CD8-positive, alpha-beta memory T cell (primary cell): ENCODE measurements around the gene CNP. TPM values are rescaled to one million over a fixed set of nuclear protein-coding genes. Genes with fewer than 3 reads are reported as not detected.

ENCODE experiments used
- CTCF ChIA-PET: fragments of 350-600 bp; sonication (Branson Sonifier 250); formaldehyde crosslinking; loops from one replicate; lab custom pipeline; 2021; ENCODE audit warnings: antibody characterized with exemption; lab: Charles Lee
- POLR2A ChIA-PET: fragments of 350-600 bp; sonication (Branson Sonifier 250); formaldehyde crosslinking; loops from one replicate; lab custom pipeline; 2021; ENCODE audit warnings: antibody characterized with exemption; lab: Charles Lee
- DNase-seq, 5 donors: peaks; one replicate each; pipeline versions ENCODE4 v3.0.0 to v3.0.0-alpha.2; 2020 to 2022; ENCODE audit warnings: mixed read lengths in 1 of 5
- H3K27ac ChIP-seq: one replicate; pipeline ENCODE4 v1.7.0; 2013; ENCODE audit warnings: low read depth, mild to moderate bottlenecking, low read length, moderate library complexity
- H3K27me3 ChIP-seq: 2 replicates; pipeline ENCODE4 v1.7.0; 2013; ENCODE audit warnings: low read length, mild to moderate bottlenecking; ENCODE audit not compliant: insufficient read depth, poor library complexity, severe bottlenecking
- H3K36me3 ChIP-seq: 2 replicates; pipeline ENCODE4 v1.7.0; 2013; ENCODE audit warnings: mild to moderate bottlenecking, low read length, moderate library complexity; ENCODE audit not compliant: insufficient read depth
- H3K4me1 ChIP-seq: 2 replicates; pipeline ENCODE4 v1.7.0; 2013; ENCODE audit warnings: mild to moderate bottlenecking, low read length, moderate library complexity; ENCODE audit not compliant: insufficient read depth
- H3K4me3 ChIP-seq: 2 replicates; pipeline ENCODE4 v1.7.0; 2013; ENCODE audit warnings: mild to moderate bottlenecking, low read length
- H3K9me3 ChIP-seq: 2 replicates; pipeline ENCODE4 v1.7.0; 2013; ENCODE audit warnings: mild to moderate bottlenecking, low read length
- H3K27ac Mint-ChIP-seq, 8 donors: one replicate each; pipeline ENCODE4 v1.8.0; 2020 to 2021; ENCODE audit warnings: mixed read lengths in 8 of 8, mild to moderate bottlenecking in 6 of 8, inconsistent platforms in 3 of 8, moderate library complexity in 3 of 8
- H3K27me3 Mint-ChIP-seq, 2 donors: one replicate each; pipeline ENCODE4 v1.8.0; 2020 to 2021; ENCODE audit warnings: mixed read lengths in 2 of 2, mild to moderate bottlenecking in 1 of 2, moderate library complexity in 1 of 2
- H3K36me3 Mint-ChIP-seq, 3 donors: one replicate each; pipeline ENCODE4 v1.8.0; 2020 to 2021; ENCODE audit warnings: mixed read lengths in 3 of 3, inconsistent platforms in 1 of 3, mild to moderate bottlenecking in 1 of 3
- H3K4me1 Mint-ChIP-seq, 3 donors: one replicate each; pipeline ENCODE4 v1.8.0; 2020 to 2021; ENCODE audit warnings: mixed read lengths in 3 of 3, inconsistent platforms in 1 of 3, mild to moderate bottlenecking in 1 of 3
- H3K4me3 Mint-ChIP-seq, 7 donors: one replicate each; pipeline ENCODE4 v1.8.0; 2020 to 2021; ENCODE audit warnings: mixed read lengths in 7 of 7, mild to moderate bottlenecking in 6 of 7, moderate library complexity in 4 of 7, inconsistent platforms in 2 of 7
- H3K9me3 Mint-ChIP-seq, 5 donors: one replicate each; pipeline ENCODE4 v1.8.0; 2020 to 2022; ENCODE audit warnings: mixed read lengths in 5 of 5, mild to moderate bottlenecking in 3 of 5, moderate library complexity in 2 of 5, inconsistent platforms in 1 of 5
- polyA plus RNA-seq: library from polyadenylated mRNA; unstranded; fragments of 300-500 nt; fragmentation: Illumina TruSeq; gene quantifications from one replicate; pipeline ENCODE4 v1.2.3, GENCODE V29; 2021
- total RNA-seq, 2 experiments: library from RNA; stranded (reverse); gene quantifications; one replicate each; pipeline ENCODE4 v1.2.3, GENCODE V29; 2021

CNP gene
- total and polyA plus RNA-seq, 3 experiments from 2014 or later: 35.3 to 71.6 (median 70.3) TPM

DNA sequence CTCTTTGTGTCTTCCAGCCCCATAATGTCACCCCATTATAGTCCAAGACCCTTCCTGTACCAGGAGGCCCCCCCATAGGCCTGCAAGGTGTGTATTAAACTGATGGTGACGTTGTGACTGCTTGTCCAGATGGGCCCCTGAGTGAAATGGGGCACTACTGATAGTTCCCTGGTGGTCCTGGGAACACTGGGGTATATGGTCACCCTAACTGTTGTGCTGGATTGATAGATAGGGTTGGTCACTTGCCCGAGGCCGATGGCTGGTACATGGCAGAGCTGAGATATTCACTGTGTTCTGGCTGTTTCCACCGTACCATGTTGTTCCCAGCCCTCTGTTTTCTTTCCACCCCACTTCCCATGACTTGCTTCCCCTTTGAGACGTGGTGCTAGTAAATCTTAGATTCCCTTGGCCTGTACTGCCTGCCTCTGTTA is 4.3 kb downstream of the CNP start:
- peaks cover 20 to 45% (median 29%) of the 10 kb centered on the region in 3 donors for H3K4me1 Mint-ChIP-seq
- H3K4me3 Mint-ChIP-seq: peak overlapping the region in 1 of 7 donors; percentile 9
- peak overlapping the region in 5 of 8 donors; percentile 31 to 66 (median 51) for H3K27ac Mint-ChIP-seq
- ChIA-PET POLR2A (no interaction called here), CTCF (no interaction called here)
- peaks cover 0 to 60% (median 7%) of the 10 kb centered on the region in 3 donors for H3K36me3 Mint-ChIP-seq
- H3K9me3 ChIP-seq: no peaks in the 10 kb centered on the region
- no peak overlapping the region for H3K4me3 ChIP-seq
- H3K27me3 ChIP-seq: no peaks in the 10 kb centered on the region
- H3K27me3 Mint-ChIP-seq: no peaks in the 10 kb centered on the region
- H3K4me1 ChIP-seq: peaks cover 13% of the 10 kb centered on the region
- no peak for DNase-seq
- H3K9me3 Mint-ChIP-seq: no peaks in the 10 kb centered on the region
- H3K36me3 ChIP-seq: peaks cover 20% of the 10 kb centered on the region
- H3K27ac ChIP-seq: no peak overlapping the region

DNA sequence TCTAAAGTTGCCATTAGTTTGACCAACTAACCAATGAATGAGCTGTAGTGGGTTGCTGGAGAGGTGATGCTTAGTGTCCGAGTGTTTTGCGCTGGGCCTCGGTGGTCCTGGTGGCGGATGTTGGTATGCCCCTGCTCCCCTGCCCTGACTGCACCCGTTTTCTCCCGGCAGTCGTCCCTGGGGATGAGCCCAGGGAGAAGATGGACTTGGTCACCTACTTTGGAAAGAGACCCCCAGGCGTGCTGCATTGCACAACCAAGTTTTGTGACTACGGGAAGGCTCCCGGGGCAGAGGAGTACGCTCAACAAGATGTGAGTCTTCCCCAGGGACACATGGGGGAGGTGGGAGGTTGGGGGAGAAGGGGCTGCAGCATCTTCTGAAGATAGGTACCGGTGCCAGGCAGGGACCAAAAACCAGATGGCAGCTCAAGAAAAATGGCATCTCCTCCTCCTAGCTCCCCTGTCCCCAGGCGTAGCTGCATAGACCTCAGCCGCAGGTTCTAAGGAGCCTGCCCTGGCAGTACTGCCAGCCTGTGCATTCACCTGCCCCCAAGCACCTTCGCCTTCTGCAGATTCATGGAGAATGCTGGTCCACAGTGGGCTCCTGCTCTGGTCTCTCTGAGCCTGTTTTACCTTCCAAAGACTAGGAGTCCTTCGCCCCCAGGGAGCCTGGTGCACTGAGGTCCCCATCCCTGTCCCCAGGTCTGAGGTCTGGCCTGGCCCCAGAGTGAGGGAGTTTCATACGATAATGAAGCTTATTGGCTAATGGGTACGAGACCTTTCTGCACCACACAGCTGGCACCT is 5.3 kb downstream of the CNP start:
- Mint-ChIP-seq H3K36me3 (peaks cover 0 to 69% (median 11%) of the 10 kb centered on the region in 3 donors), H3K27ac (peak overlapping the region in 3 of 8 donors; percentile 0 to 87 (median 5)), H3K27me3 (no peaks in the 10 kb centered on the region), H3K4me1 (peaks cover 19 to 47% (median 33%) of the 10 kb centered on the region in 3 donors), H3K4me3 (peak overlapping the region in 1 of 7 donors; percentile 2), H3K9me3 (no peaks in the 10 kb centered on the region)
- POLR2A ChIA-PET: interaction anchor here (0.5 kb wide), 1 partner anchor 12 kb away, joined by 3 read pairs; no protein-coding TSS in a partner anchor
- peaks cover 27% of the 10 kb centered on the region for H3K36me3 ChIP-seq
- CTCF ChIA-PET: interaction anchor here (1.2 to 1.5 kb wide), 2 partner anchors 9 to 80 kb away, joined by 3 read pairs; no protein-coding TSS in a partner anchor
- no peaks in the 10 kb centered on the region for H3K27me3 ChIP-seq
- no peak overlapping the region for H3K27ac ChIP-seq
- no peak overlapping the region for H3K4me3 ChIP-seq
- H3K4me1 ChIP-seq: peaks cover 13% of the 10 kb centered on the region
- H3K9me3 ChIP-seq: no peaks in the 10 kb centered on the region
- DNase-seq: no peak

DNA sequence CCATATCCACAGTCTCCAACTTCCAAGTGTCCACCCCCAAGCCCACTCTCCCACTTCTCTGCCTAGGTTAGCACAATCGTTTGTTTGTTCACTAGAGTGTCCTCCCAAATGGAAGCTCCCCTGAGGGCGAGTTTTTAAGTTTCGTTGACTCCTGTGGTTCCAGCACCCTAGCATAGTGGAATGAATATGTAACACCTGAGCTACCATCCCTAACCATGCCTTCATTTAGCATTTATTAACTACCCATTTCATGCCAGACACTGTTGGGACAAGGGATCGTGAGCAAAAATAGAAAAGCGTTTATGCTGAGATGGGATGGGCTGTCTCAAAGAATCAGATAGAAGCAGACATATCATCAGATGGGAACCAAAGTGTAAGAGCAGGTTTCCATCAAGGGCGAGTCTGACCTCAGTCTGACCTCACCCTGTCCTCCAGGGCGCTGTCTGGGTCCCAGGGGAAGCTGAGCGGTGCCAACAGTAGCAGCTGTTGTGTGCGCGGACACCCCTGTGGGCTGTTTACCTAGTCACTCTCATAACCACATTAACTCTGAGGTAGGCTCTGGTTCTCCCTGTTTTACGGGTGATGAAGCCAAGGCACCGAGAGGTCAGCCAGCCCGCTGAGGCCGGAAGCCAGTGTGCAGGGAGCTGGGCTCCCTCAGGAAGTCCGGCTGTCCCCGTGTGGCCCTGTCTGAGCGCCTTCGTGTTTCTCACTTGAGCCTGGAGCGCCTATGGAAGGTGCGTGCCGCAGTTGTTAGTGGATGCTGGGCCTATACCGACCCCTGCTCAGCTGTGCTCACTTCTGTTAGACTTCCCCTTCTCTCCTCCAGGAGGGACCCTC is 6.2 kb downstream of the CNP start:
- DNase-seq: no peak
- Mint-ChIP-seq H3K4me3 (peak overlapping the region in 1 of 7 donors; percentile 2), H3K27ac (peak overlapping the region in 4 of 8 donors; percentile 5 to 87 (median 70)), H3K27me3 (no peaks in the 10 kb centered on the region), H3K9me3 (no peaks in the 10 kb centered on the region), H3K4me1 (peaks cover 12 to 40% (median 35%) of the 10 kb centered on the region in 3 donors), H3K36me3 (peaks cover 0 to 77% (median 14%) of the 10 kb centered on the region in 3 donors)
- H3K36me3 ChIP-seq: peaks cover 36% of the 10 kb centered on the region
- H3K27ac ChIP-seq: no peak overlapping the region
- no peaks in the 10 kb centered on the region for H3K27me3 ChIP-seq
- H3K4me1 ChIP-seq: peaks cover 6% of the 10 kb centered on the region
- ChIA-PET CTCF (interaction anchor here (1.2 to 1.5 kb wide), 3 partner anchors 10 to 79 kb away, joined by 3 read pairs; partner anchors contain the start of gene DNAJC7), POLR2A (interaction anchor here (0.5 kb wide), 1 partner anchor 11 kb away, joined by 3 read pairs; no protein-coding TSS in a partner anchor)
- no peak overlapping the region for H3K4me3 ChIP-seq
- H3K9me3 ChIP-seq: no peaks in the 10 kb centered on the region

DNA sequence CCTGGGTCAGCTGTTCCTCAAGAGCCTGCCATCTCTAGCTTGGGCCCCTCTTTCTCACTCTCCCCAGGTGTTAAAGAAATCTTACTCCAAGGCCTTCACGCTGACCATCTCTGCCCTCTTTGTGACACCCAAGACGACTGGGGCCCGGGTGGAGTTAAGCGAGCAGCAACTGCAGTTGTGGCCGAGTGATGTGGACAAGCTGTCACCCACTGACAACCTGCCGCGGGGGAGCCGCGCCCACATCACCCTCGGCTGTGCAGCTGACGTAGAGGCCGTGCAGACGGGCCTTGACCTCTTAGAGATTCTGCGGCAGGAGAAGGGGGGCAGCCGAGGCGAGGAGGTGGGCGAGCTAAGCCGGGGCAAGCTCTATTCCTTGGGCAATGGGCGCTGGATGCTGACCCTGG is 6.8 kb downstream of the CNP start:
- Histone ChIP-seq H3K4me3 (no peak overlapping the region), H3K4me1 (peaks cover 4% of the 10 kb centered on the region), H3K36me3 (peaks cover 37% of the 10 kb centered on the region), H3K27ac (no peak overlapping the region), H3K9me3 (no peaks in the 10 kb centered on the region), H3K27me3 (no peaks in the 10 kb centered on the region)
- peaks cover 7 to 34% (median 30%) of the 10 kb centered on the region in 3 donors for H3K4me1 Mint-ChIP-seq
- no peak for DNase-seq
- H3K36me3 Mint-ChIP-seq: peaks cover 0 to 80% (median 16%) of the 10 kb centered on the region in 3 donors
- peak overlapping the region in 2 of 8 donors; percentile 5 to 44 for H3K27ac Mint-ChIP-seq
- H3K9me3 Mint-ChIP-seq: no peaks in the 10 kb centered on the region
- H3K27me3 Mint-ChIP-seq: no peaks in the 10 kb centered on the region
- CTCF ChIA-PET: interaction anchor here (1.2 kb wide), 1 partner anchor 44 kb away, joined by 3 read pairs; the partner anchor contains the start of gene DNAJC7
- H3K4me3 Mint-ChIP-seq: no peak overlapping the region
- POLR2A ChIA-PET: no interaction called here

DNA sequence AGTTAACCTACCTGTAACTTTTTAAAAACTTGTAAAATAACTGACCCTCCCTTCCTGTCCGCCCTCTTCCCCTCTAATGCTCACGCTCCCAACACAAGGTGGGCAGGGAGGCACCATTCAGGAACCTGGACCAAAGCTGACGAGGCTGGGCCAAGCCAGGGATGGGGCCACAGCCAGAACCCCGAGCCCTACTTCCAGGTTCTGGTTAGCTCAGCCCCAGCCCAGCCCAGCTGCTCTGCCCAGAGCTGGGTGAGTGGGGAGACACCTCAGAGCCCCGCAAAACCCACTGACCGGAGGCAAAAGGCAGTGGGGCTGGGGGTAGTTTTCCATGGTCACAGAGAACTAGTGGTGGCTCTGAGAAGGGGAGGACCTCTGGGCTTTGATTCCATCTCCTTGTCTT is 7.4 kb downstream of the CNP start:
- no peak for DNase-seq
- Mint-ChIP-seq H3K4me3 (no peak overlapping the region), H3K27me3 (no peaks in the 10 kb centered on the region), H3K9me3 (no peaks in the 10 kb centered on the region), H3K27ac (peak overlapping the region in 2 of 8 donors; percentile 5 to 47), H3K4me1 (peaks cover 7 to 28% (median 23%) of the 10 kb centered on the region in 3 donors), H3K36me3 (peaks cover 0 to 82% (median 16%) of the 10 kb centered on the region in 3 donors)
- H3K27ac ChIP-seq: no peak overlapping the region
- H3K27me3 ChIP-seq: no peaks in the 10 kb centered on the region
- no peaks in the 10 kb centered on the region for H3K9me3 ChIP-seq
- peaks cover 37% of the 10 kb centered on the region for H3K36me3 ChIP-seq
- ChIA-PET POLR2A (no interaction called here), CTCF (interaction anchor here (1.2 to 1.5 kb wide), 2 partner anchors 9 to 44 kb away, joined by 3 read pairs; partner anchors contain the start of gene DNAJC7)
- H3K4me1 ChIP-seq: peaks cover 4% of the 10 kb centered on the region
- H3K4me3 ChIP-seq: no peak overlapping the region

DNA sequence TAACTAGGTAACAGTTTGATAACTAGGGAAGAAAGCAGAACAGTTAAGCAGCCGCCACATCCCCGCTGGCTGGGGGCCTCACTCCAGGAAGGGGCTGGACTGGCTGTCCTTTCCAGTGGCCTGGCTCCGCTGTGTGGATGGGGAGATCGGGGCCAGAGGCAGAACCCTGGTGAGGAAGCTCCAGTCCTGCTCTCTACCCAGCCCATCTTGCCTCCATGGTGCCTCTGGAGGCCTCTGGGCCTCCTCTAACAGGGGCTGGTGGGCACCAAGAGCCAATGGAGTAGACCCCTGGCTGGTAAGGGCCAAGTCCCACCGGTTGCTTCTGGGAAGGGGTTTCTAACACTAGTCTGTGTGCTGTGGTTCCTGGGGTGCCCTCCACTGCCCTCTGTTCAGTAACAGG is 8.1 kb downstream of the CNP start:
- POLR2A ChIA-PET: no interaction called here
- peaks cover 0 to 80% (median 16%) of the 10 kb centered on the region in 3 donors for H3K36me3 Mint-ChIP-seq

More for the DNA sequence above, 8.1 kb downstream of the CNP start:
- Mint-ChIP-seq H3K9me3 (no peaks in the 10 kb centered on the region), H3K4me1 (peaks cover 6 to 21% (median 21%) of the 10 kb centered on the region in 3 donors), H3K27ac (peak overlapping the region in 3 of 8 donors; percentile 32 to 71 (median 47)), H3K4me3 (no peak overlapping the region), H3K27me3 (no peaks in the 10 kb centered on the region)
- Histone ChIP-seq H3K4me3 (no peak overlapping the region), H3K4me1 (peaks cover 4% of the 10 kb centered on the region), H3K27me3 (no peaks in the 10 kb centered on the region), H3K36me3 (peaks cover 37% of the 10 kb centered on the region), H3K27ac (no peak overlapping the region), H3K9me3 (no peaks in the 10 kb centered on the region)
- no peak for DNase-seq
- CTCF ChIA-PET: interaction anchor here (1.5 kb wide), 1 partner anchor 10 kb away, joined by 3 read pairs; no protein-coding TSS in a partner anchor
